H1 (cell line): ENCODE data around the gene UBE3C. TPM values are rescaled to one million over a fixed set of nuclear protein-coding genes. Genes with fewer than 3 reads are reported as not detected.

Experiments used
- EP300 ChIP-seq, 2 experiments: IDR thresholded peaks; 1 replicate in 1 of 2; 2 replicates in 1 of 2; pipeline ENCODE4 v1.6.1; 2011 to 2012; ENCODE audit warnings: low read depth in 2 of 2, low read length in 2 of 2, mild to moderate bottlenecking in 2 of 2, borderline replicate concordance in 1 of 2, inconsistent platforms in 1 of 2, moderate library complexity in 1 of 2
- SP2 ChIP-seq: IDR thresholded peaks from 2 replicates; pipeline ENCODE4 v1.6.1; 2012; ENCODE audit warnings: mild to moderate bottlenecking, low read length, inconsistent platforms
- polyA plus RNA-seq, 7 experiments: library from polyadenylated mRNA; depleted of rRNA in 3 of 7; stranded (reverse) in 5 of 7; unstranded in 2 of 7; fragments of >200 nt in 5 of 7; fragments of 200-250 nt in 2 of 7; gene quantifications; 1 replicate in 5 of 7; 2 replicates in 1 of 7; 4 replicates in 1 of 7; pipeline versions ENCODE4 v1.2.1 to v1.2.3, GENCODE V29; 2011 to 2013; ENCODE audit warnings: missing spikeins in 2 of 7, mixed read lengths in 2 of 7
- total RNA-seq: library from RNA; stranded (reverse); fragmentation: NEBNext Ultra II Directional; extraction: Animal tissue kit (Norgen Biotek cat#: 25700); gene quantifications from 2 replicates; pipeline ENCODE4 v1.2.1, GENCODE V29; 2021

UBE3C gene
- total and polyA plus RNA-seq, 2 of the 8 experiments (the other 6 are each of a cell fraction or from before 2014, with no cell fraction given), result 32.0 to 54.1 TPM

DNA sequence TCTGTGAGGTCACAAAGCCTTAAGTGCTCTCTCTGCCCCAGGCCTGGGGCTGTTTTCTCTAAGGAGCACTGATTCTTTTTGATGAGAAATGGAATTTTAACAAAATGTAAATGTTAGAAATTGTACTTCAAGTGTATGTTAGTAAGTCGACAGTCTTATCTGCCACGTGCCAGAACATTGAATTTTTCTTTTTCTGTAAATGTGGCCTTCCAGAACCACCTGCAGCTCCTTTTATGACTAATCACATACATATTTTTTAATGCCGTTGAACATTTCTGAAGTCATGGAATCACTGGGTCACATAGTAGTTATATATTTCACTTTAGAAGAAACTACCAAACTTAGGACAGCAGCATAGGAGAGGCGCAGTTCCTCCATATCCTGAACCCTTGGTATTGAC lies 38.0 kb downstream of the UBE3C start (continued):
- TF ChIP-seq SP2 (no peak), EP300 (IDR thresholded peaks at IDR 0.05; ENCODE audit: borderline replicate concordance in 1 of 2, low read depth in 2 of 2, low read length in 2 of 2) (no peak)
